ENCODE measurements around the gene GDPD2.

The GDPD2 gene

DNA sequence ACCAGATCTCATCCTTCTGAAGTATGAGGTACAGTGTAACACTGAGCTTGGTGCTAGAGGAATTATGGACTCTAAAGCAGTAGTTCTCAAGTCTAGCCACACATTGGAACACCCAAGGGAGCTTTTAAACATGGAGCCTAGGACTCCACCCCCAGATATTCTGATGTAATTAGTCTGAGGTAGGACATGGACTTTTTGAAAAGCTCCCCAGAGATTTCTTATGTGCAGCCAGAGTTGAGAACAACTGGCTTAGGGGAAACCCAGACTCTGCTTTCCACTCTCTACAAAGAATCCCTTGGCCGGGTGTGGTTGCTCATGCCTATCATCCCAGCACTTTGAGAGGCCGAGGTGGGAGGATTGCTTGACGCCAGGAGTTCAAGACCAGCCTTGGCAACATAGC, 11.6 kb upstream of the GDPD2 start:
- in situ Hi-C loops (cut with MboI; ENCODE audit: low sequenced_read_pairs, unreplicated experiment), result no loop called here
- DNase-seq (ENCODE audit: low spot score), result no peak
- TF ChIP-seq, protein P1, sequence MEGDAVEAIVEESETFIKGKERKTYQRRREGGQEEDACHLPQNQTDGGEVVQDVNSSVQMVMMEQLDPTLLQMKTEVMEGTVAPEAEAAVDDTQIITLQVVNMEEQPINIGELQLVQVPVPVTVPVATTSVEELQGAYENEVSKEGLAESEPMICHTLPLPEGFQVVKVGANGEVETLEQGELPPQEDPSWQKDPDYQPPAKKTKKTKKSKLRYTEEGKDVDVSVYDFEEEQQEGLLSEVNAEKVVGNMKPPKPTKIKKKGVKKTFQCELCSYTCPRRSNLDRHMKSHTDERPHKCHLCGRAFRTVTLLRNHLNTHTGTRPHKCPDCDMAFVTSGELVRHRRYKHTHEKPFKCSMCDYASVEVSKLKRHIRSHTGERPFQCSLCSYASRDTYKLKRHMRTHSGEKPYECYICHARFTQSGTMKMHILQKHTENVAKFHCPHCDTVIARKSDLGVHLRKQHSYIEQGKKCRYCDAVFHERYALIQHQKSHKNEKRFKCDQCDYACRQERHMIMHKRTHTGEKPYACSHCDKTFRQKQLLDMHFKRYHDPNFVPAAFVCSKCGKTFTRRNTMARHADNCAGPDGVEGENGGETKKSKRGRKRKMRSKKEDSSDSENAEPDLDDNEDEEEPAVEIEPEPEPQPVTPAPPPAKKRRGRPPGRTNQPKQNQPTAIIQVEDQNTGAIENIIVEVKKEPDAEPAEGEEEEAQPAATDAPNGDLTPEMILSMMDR (IDR thresholded peaks at IDR 0.05; ENCODE audit: borderline replicate concordance, control extremely low read depth, extremely low read depth, insufficient read depth, missing control alignments), result no peak

DNA sequence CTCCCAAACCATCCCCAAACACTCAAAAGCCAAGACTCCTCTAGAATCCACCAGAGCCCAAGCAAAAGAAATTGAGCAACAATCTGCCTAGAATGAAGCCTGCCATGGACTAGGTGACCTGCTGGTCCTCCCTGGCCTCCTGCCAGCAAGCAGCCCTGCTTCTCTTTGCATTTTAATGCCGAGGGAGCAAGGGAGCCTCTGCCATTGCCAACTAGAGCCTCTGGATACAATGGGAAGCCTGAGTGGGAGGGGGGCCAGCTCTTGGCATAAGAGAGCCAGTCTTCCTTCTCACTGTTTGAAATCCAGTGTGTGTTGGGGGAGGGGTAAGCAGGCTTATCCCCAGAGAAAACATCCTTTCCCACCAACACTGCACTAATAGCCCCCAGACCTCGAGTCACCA, 1.5 kb upstream of the GDPD2 start:
- TF ChIP-seq, protein P1 (IDR thresholded peaks at IDR 0.05; ENCODE audit: borderline replicate concordance, control extremely low read depth, extremely low read depth, insufficient read depth, missing control alignments), result no peak
- in situ Hi-C loops (cut with MboI; ENCODE audit: low sequenced_read_pairs, unreplicated experiment), result no loop called here

DNA sequence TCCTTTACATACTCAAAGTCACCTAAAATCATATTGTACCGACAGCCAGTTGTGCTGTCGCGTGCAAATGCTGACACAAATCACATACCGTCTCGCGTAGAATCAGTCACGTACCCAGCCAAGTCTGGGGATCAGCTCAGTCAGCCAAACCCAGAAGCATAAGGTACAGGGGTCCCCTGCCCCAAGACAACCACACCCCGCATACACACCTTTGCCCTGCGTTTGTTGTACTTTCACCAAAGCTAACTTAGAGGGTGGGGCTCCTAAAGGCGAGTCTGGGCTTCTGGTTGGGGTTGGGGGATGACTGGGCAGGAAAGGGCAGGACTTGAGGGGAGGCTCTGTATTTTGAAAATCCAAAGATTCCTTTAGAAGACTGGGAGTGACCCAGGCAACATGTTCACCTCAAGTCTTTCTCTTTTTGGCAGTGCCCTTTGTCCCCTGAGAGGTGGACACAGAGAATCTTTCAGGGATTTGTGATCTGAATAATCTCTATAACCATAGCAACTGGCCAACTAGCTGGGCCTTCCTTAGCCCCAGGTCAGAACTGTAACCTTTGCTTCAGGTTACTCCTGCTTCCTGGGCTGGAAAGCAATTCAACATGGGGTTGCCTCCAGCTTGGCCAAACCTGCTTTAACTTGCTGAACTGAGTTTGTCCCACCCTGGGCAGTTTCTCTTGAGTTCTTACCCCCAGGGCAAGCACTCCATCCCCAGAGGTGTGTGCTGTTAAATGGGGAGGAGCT, 992 bp downstream of the GDPD2 start:
- no peak for DNase-seq (ENCODE audit: low spot score)
- in situ Hi-C loops (cut with MboI; ENCODE audit: low sequenced_read_pairs, unreplicated experiment), result no loop called here
- TF ChIP-seq, protein P1 (IDR thresholded peaks at IDR 0.05; ENCODE audit: borderline replicate concordance, control extremely low read depth, extremely low read depth, insufficient read depth, missing control alignments), result no peak

More for the DNA sequence above, 1.5 kb upstream of the GDPD2 start:
- DNase-seq (ENCODE audit: low spot score), result no peak

DNA sequence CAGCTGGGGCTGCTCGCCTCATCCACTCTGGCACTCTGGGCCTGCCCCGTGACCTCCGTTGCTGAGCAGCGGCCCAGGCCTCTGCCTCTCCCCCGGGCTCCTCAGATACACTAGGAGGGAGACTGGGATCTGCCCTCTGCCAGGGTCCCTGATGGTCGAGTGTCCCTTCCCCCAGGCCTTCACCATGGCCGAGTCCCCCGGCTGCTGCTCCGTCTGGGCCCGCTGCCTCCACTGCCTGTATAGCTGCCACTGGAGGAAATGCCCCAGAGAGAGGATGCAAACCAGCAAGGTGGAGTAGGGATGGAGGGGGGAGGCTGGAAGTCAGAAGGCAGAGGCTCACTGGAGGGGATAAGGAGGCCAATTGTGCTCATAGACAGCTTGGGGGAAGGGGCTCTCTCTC, 1.7 kb downstream of the GDPD2 start:
- DNase-seq (ENCODE audit: low spot score), result no peak
- in situ Hi-C loops (cut with MboI; ENCODE audit: low sequenced_read_pairs, unreplicated experiment), result no loop called here
- TF ChIP-seq, protein P1 (IDR thresholded peaks at IDR 0.05; ENCODE audit: borderline replicate concordance, control extremely low read depth, extremely low read depth, insufficient read depth, missing control alignments), result no peak

DNA sequence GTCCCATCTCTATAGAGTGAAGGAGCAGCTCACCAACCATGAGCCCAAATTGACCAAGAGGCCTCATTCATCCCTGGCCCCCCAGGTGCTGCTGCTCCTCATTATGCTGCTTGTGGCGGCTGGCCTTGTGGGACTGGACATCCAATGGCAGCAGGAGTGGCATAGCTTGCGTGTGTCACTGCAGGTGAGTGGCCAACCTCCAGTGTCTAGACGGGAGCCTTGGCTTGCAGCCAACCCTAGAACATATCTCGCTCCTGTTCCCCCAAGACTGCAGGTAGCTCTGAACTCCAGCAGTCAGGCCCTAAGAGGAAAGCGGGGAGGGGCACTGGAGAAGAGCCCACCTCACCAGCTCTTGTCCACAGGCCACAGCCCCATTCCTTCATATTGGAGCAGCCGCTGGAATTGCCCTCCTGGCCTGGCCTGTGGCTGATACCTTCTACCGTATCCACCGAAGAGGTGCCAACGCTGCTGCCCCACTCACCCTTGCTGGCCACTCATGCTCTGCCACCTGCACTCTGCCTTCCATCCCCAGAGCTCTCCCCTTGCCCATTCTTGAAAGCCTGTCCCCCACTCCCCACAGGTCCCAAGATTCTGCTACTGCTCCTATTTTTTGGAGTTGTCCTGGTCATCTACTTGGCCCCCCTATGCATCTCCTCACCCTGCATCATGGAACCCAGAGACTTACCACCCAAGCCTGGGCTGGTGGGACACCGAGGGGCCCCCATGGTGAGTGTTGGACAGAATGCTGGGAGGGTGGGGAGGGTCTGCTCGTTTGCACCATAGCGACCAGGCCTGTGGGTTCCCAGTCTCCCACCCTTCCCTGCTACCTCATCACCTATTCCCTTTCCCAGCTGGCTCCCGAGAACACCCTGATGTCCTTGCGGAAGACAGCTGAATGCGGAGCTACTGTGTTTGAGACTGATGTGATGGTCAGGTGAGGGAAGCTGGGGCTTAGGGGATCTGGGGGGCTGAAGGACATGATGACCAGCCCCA, 3.5 kb downstream of the GDPD2 start:
- TF ChIP-seq, protein P1 (IDR thresholded peaks at IDR 0.05; ENCODE audit: borderline replicate concordance, control extremely low read depth, extremely low read depth, insufficient read depth, missing control alignments), result no peak
- in situ Hi-C loops (cut with MboI; ENCODE audit: low sequenced_read_pairs, unreplicated experiment), result no loop called here
- no peak for DNase-seq (ENCODE audit: low spot score)

DNA sequence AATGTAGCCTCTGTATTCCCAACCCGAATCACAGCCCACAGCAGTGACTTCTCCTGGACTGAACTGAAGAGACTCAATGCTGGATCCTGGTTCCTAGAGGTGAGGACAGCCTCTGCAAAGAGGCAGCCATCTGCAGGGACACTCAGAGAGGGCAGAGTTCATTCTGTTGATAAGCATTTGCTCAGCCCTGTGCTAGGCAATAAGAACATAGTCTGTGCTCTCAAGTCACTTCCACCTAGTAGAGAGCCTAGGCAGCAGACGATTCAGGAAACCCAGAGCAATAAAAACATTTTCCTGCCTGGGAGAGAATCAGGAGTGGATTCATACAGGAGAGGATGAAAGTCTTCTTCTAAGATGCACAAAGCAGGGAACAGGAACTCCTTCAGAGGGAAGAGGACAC, 4.3 kb downstream of the GDPD2 start:
- TF ChIP-seq, protein P1 (IDR thresholded peaks at IDR 0.05; ENCODE audit: borderline replicate concordance, control extremely low read depth, extremely low read depth, insufficient read depth, missing control alignments), result no peak
- DNase-seq (ENCODE audit: low spot score), result no peak
- in situ Hi-C loops (cut with MboI; ENCODE audit: low sequenced_read_pairs, unreplicated experiment), result no loop called here
